Measurements from ENCODE around the gene B3GLCT. TPM values are rescaled to one million over a fixed set of nuclear protein-coding genes. Genes with fewer than 3 reads are reported as not detected.

Gene B3GLCT
- total RNA-seq, 1 experiment from 2014 or later, result 3.9 TPM

DNA sequence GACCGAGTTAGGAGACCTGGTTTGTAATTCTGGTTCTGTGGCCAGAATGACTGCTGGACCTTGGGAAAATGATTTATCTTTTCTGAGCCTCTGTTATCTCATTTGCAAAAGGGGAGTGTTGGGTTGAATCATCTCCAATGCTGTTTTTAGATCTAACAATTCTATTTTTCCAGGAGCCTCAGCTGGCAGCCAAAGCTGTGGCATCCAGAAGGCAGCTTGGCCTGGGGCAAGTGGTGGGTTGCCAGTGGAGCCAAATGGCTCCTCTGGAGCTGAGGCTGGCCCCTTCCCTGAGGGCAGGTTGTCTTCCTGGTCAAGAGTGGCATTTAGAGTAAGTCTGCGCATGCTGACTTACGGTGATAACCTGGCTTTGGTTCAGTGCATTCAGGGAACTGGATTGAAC is 21.3 kb downstream of the B3GLCT start:
- Histone ChIP-seq H4K20me1 (ENCODE audit: insufficient read depth) (no peaks in the 10 kb centered on the region), H3K36me3 (ENCODE audit: control insufficient read depth in 1 of 2, insufficient read depth in 2 of 2, low read length in 2 of 2) (no peaks in the 10 kb centered on the region), H2AFZ (ENCODE audit: low read depth, low read length, poor library complexity, severe bottlenecking) (no peak overlapping the region), H3K4me2 (ENCODE audit: low read length) (no peak overlapping the region), H3K9me3 (ENCODE audit: control insufficient read depth in 1 of 2, insufficient read depth in 1 of 2, low read depth in 1 of 2, low read length in 2 of 2) (no peaks in the 10 kb centered on the region), H3K4me1 (ENCODE audit: control insufficient read depth in 1 of 2, insufficient read depth in 2 of 2, low read length in 2 of 2) (no peaks in the 10 kb centered on the region), H3K9ac (ENCODE audit: low read length) (no peak overlapping the region), H3K27me3 (ENCODE audit: insufficient read depth, low read length) (no peaks in the 10 kb centered on the region), H3K9me2 (ENCODE audit: insufficient read depth) (no peaks in the 10 kb centered on the region), H3K79me2 (ENCODE audit: insufficient read depth, low read length) (no peaks in the 10 kb centered on the region), H3K4me3 (replicated peaks in 1 of 2; ENCODE audit: low read depth in 1 of 2, low read length in 2 of 2) (no peak overlapping the region), H3K27ac (ENCODE audit: low read depth, low read length) (no peak overlapping the region)
- no peak for DNase-seq (ENCODE audit: low read depth, low spot score)
- ATAC-seq, result no peak
- no TSS peak for BruUV-seq (replicated peaks)
- intact Hi-C loops (cut with micrococcal nuclease), result no loop called here
- ChIA-PET POLR2A (no interaction called here), CTCF (interaction anchor here (1.4 kb wide), 1 partner anchor 15 kb away, joined by 6 read pairs; no protein-coding TSS in a partner anchor), RAD21 (ENCODE audit: low non-redundant PET in 1 of 2, low total read pairs in 2 of 2, uncharacterized antibody in 2 of 2, unreplicated experiment in 2 of 2) (no interaction called here)
- TF ChIP-seq, protein P1, sequence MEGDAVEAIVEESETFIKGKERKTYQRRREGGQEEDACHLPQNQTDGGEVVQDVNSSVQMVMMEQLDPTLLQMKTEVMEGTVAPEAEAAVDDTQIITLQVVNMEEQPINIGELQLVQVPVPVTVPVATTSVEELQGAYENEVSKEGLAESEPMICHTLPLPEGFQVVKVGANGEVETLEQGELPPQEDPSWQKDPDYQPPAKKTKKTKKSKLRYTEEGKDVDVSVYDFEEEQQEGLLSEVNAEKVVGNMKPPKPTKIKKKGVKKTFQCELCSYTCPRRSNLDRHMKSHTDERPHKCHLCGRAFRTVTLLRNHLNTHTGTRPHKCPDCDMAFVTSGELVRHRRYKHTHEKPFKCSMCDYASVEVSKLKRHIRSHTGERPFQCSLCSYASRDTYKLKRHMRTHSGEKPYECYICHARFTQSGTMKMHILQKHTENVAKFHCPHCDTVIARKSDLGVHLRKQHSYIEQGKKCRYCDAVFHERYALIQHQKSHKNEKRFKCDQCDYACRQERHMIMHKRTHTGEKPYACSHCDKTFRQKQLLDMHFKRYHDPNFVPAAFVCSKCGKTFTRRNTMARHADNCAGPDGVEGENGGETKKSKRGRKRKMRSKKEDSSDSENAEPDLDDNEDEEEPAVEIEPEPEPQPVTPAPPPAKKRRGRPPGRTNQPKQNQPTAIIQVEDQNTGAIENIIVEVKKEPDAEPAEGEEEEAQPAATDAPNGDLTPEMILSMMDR (IDR thresholded peaks at IDR 0.05 in 2 of 3, conservative IDR thresholded peaks at IDR 0.05 in 1 of 3; ENCODE audit: borderline replicate concordance in 1 of 3, insufficient read depth in 1 of 3, low read depth in 2 of 3, low read length in 2 of 3), result no peak
- no peak for TF ChIP-seq MAX (IDR thresholded peaks at IDR 0.05)
- TF ChIP-seq, protein P2, sequence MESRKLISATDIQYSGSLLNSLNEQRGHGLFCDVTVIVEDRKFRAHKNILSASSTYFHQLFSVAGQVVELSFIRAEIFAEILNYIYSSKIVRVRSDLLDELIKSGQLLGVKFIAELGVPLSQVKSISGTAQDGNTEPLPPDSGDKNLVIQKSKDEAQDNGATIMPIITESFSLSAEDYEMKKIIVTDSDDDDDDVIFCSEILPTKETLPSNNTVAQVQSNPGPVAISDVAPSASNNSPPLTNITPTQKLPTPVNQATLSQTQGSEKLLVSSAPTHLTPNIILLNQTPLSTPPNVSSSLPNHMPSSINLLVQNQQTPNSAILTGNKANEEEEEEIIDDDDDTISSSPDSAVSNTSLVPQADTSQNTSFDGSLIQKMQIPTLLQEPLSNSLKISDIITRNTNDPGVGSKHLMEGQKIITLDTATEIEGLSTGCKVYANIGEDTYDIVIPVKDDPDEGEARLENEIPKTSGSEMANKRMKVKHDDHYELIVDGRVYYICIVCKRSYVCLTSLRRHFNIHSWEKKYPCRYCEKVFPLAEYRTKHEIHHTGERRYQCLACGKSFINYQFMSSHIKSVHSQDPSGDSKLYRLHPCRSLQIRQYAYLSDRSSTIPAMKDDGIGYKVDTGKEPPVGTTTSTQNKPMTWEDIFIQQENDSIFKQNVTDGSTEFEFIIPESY (IDR thresholded peaks at IDR 0.05; ENCODE audit: extremely low read depth, insufficient replicate concordance, low read length), result no peak

DNA sequence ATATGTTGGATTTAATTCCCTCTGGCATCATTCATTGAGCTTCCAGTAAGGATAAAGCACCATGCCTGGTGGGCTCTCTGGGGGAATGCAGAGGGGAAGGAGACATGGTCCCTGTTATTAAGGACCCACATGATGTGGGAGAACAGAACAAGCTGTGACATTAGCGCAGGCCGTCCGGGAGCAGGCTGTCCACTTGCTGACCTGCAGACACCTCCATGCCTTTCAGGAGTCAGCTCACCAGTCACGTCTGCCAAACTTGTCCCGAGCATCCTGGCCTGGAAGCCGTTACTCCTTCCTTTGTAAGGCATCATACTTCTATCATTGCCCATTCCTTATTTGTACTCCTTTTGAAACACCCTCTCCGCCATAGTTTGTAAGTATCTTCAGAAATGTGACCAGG is 23.4 kb downstream of the B3GLCT start:
- BruUV-seq (replicated peaks), result no TSS peak
- POLR2A ChIA-PET, result no interaction called here
- Histone ChIP-seq H3K9me2 (ENCODE audit: insufficient read depth) (no peaks in the 10 kb centered on the region), H4K20me1 (ENCODE audit: insufficient read depth) (no peaks in the 10 kb centered on the region), H3K4me2 (ENCODE audit: low read length) (no peak overlapping the region), H3K79me2 (ENCODE audit: insufficient read depth, low read length) (no peaks in the 10 kb centered on the region), H3K4me3 (replicated peaks in 1 of 2; ENCODE audit: low read depth in 1 of 2, low read length in 2 of 2) (no peak overlapping the region), H2AFZ (ENCODE audit: low read depth, low read length, poor library complexity, severe bottlenecking) (no peak overlapping the region), H3K4me1 (ENCODE audit: control insufficient read depth in 1 of 2, insufficient read depth in 2 of 2, low read length in 2 of 2) (no peaks in the 10 kb centered on the region), H3K9me3 (ENCODE audit: control insufficient read depth in 1 of 2, insufficient read depth in 1 of 2, low read depth in 1 of 2, low read length in 2 of 2) (no peaks in the 10 kb centered on the region), H3K27me3 (ENCODE audit: insufficient read depth, low read length) (no peaks in the 10 kb centered on the region), H3K9ac (ENCODE audit: low read length) (no peak overlapping the region), H3K36me3 (ENCODE audit: control insufficient read depth in 1 of 2, insufficient read depth in 2 of 2, low read length in 2 of 2) (no peaks in the 10 kb centered on the region), H3K27ac (ENCODE audit: low read depth, low read length) (no peak overlapping the region)
- CTCF ChIA-PET, result no interaction called here
- no peak for ATAC-seq
- TF ChIP-seq CBX3 (IDR thresholded peaks at IDR 0.05; ENCODE audit: low read depth) (no peak), FOSL1 (IDR thresholded peaks at IDR 0.05; ENCODE audit: low read depth) (no peak), SP1 (IDR thresholded peaks at IDR 0.05; ENCODE audit: low read depth) (no peak), EZH2phosphoT487 (IDR thresholded peaks at IDR 0.05; ENCODE audit: borderline replicate concordance) (no peak), RAD21 (IDR thresholded peaks at IDR 0.05; ENCODE audit: low read depth) (no peak), SIN3A (IDR thresholded peaks at IDR 0.05; ENCODE audit: low read depth) (no peak), REST (IDR thresholded peaks at IDR 0.05; ENCODE audit: low read depth) (no peak), ELF1 (IDR thresholded peaks at IDR 0.05; ENCODE audit: borderline replicate concordance, low read depth) (no peak)
- RAD21 ChIA-PET (ENCODE audit: low non-redundant PET in 1 of 2, low total read pairs in 2 of 2, uncharacterized antibody in 2 of 2, unreplicated experiment in 2 of 2), result no interaction called here
- intact Hi-C loops (cut with micrococcal nuclease), result no loop called here
- DNase-seq (ENCODE audit: low read depth, low spot score), result no peak

All from HCT116 (cell line).